ENCODE results near the gene PARD3. TPM values are rescaled to one million over a fixed set of nuclear protein-coding genes. Genes with fewer than 3 reads are reported as not detected.

PARD3 gene
- total RNA-seq, 1 donor, result 42.1 TPM

DNA sequence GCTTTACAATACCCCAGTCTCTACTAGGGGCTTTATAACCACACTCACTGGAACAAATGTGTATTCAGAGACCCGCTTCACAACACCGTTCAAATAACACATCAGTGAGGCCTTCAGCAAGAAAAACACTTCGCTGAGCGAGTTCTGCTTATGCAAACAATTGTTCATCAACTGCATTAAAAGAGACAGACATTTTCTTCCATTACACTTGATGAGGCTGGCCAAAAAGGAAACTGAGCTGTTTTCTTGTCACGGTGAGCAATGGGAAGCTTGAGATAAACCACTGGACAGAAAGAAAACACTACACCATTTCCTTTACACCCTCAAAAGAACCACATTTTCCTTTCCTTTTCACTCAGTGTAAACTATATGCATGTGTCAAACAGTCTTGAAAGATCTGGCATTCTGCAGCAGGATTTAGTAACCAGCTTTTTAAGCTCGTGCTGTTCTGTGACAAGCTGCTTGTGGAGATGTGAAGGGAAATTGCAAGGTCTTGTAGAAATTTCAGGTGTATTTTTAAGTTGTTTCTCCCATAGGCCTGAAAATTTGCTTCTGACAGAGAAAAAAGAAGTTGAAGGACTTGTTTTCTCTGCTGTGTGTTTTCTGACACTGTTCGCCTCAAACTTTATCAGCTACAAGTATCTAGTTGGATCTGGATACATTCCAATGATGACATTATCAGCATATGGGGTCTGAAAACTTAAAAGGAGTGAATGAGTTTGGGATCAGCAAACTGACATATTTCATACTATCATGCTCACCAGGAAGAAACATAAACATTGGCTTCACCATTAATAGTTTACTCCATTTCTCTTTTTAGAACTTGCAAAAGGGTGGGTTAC, 693.1 kb downstream of the PARD3 start:
- DNase-seq (ENCODE audit: low read depth), result peak; percentile 79
- TF ChIP-seq CTCF (IDR thresholded peaks at IDR 0.05; ENCODE audit: insufficient read depth, low read length), result no peak
- no peak overlapping the region for H3K4me3 ChIP-seq (ENCODE audit: low read depth, low read length)

- H3K4me3 ChIP-seq (ENCODE audit: low read depth, low read length), result no peak overlapping the region
- TF ChIP-seq CTCF (IDR thresholded peaks at IDR 0.05; ENCODE audit: insufficient read depth, low read length), result no peak
- no peak for DNase-seq (ENCODE audit: low read depth)
Observed at GRCh38 chr10:34121125-34121753, 693.9 kb downstream of the PARD3 start.

- H3K4me3 ChIP-seq (ENCODE audit: low read depth, low read length), result no peak overlapping the region
- no peak for DNase-seq (ENCODE audit: low read depth)
- no peak for TF ChIP-seq CTCF (IDR thresholded peaks at IDR 0.05; ENCODE audit: insufficient read depth, low read length)
Observed at GRCh38 chr10:34119456-34119855, 695.6 kb downstream of the PARD3 start.

DNA sequence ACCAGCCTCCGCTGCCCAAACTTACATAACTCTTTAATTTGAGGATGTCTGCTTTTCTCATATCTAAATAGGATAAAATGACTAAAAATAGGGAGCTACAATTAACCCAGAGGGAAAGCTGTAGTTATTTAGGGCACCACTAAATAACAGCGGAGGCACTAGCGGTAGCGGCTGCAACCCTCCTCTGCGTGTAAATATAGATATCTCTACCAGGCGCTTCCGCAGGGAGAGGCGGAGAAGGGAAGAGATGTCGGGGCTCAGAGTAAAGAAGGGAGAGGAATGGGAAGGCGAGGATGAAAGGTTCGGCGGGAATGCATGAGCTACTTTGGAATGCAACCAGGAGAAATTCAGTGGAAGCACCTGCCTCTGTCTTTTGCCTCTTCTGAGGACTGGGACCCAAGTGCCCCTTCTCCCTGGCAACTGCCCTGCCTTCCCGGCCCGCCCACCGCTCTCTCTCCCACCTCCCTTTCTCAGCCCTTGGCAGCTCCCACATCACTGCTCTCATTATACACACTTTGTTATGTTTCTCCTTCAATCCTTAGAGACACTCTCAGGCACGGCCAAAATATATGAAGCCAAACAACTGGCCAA, 698.3 kb downstream of the PARD3 start:
- TF ChIP-seq CTCF (IDR thresholded peaks at IDR 0.05; ENCODE audit: insufficient read depth, low read length), result no peak
- no peak overlapping the region for H3K4me3 ChIP-seq (ENCODE audit: low read depth, low read length)

GRCh38 chr10:34116220-34116641, 698.9 kb downstream of the PARD3 start:
- no peak for TF ChIP-seq CTCF (IDR thresholded peaks at IDR 0.05; ENCODE audit: insufficient read depth, low read length)
- H3K4me3 ChIP-seq (ENCODE audit: low read depth, low read length), result no peak overlapping the region
- DNase-seq (ENCODE audit: low read depth), result no peak

More for the DNA sequence above, 698.3 kb downstream of the PARD3 start:
- DNase-seq (ENCODE audit: low read depth), result no peak

DNA sequence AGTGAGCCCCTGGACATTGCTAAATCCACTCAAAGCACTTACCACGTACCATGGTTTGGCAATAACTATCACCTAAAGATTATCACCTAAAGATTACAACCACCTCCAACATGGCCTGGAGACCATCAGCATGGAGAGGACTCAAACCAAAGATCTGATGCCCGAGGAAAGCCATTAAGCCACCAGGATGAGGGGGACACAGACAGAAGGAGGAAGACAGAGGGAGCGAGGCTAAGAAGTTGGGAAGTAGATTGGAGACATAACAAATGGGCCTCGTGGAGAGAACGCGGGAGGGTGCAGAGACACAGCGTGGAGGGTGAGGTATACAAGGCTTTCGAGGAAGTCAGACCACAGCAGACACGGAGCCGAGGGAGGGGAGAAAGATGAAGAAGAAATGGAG, 700.2 kb downstream of the PARD3 start:
- TF ChIP-seq CTCF (IDR thresholded peaks at IDR 0.05; ENCODE audit: insufficient read depth, low read length), result no peak
- DNase-seq (ENCODE audit: low read depth), result no peak
- H3K4me3 ChIP-seq (ENCODE audit: low read depth, low read length), result no peak overlapping the region
